K562 (cell line): Measurements from ENCODE around the gene KRABD2.
A peak's percentile ranks its signal among the peaks of the same experiment; 100 is the strongest.

ENCODE experiments used
- ATF7 ChIP-seq: fragments of 450-650 bp; IDR thresholded peaks from 2 replicates; pipeline ENCODE4 v1.7.1; 2014; ENCODE audit warnings: mild to moderate bottlenecking, moderate library complexity
- GABPB2 ChIP-seq: fragments of 250-450 bp; sonication (Bioruptor Pico); conservative IDR thresholded peaks from 2 replicates; pipeline ENCODE4 v1.5.1; 2021; ENCODE audit warnings: mild to moderate bottlenecking
- HDAC6 ChIP-seq: IDR thresholded peaks from 2 replicates; pipeline ENCODE4 v1.6.1; 2012; ENCODE audit warnings: low read depth, mild to moderate bottlenecking, control low read depth, inconsistent platforms, low read length, moderate library complexity
- NCOA1 ChIP-seq: fragments of 450-650 bp; IDR thresholded peaks from 2 replicates; pipeline ENCODE4 v1.6.1; 2016; ENCODE audit warnings: low read depth
- SETDB1 ChIP-seq: IDR thresholded peaks from one replicate; pipeline ENCODE4 v1.6.1; 2012; ENCODE audit warnings: low read length, control low read depth, inconsistent platforms
- SMC3 ChIP-seq: conservative IDR thresholded peaks from 2 replicates; pipeline ENCODE4 v1.6.1; 2011; ENCODE audit warnings: low read depth, low read length, improper control_type of control experiment; ENCODE audit not compliant: insufficient read depth
- SRSF1 ChIP-seq: fragments of 200-400 bp; formaldehyde crosslinking; IDR thresholded peaks from 2 replicates; pipeline ENCODE4 v1.6.1; 2017; ENCODE audit warnings: mild to moderate bottlenecking, low read depth, low read length, moderate library complexity
- TBL1XR1 ChIP-seq, 2 experiments: IDR thresholded peaks; 2 replicates each; pipeline ENCODE4 v1.6.1; 2012; ENCODE audit warnings: improper control_type of control experiment in 2 of 2, low read length in 2 of 2, mild to moderate bottlenecking in 1 of 2
- ZBTB11 ChIP-seq, 3 experiments: fragments of 200-800 bp in 1 of 3; fragments of 250-450 bp in 1 of 3; fragments of 450-650 bp in 1 of 3; sonication (Bioruptor Pico) in 1 of 3; sonication (Bioruptor generic) in 1 of 3; formaldehyde crosslinking in 1 of 3; IDR thresholded peaks; 2 replicates each; pipeline versions ENCODE4 v1.6.1 to v1.8.0; 2016 to 2022; ENCODE audit warnings: mild to moderate bottlenecking in 2 of 3, missing genetic modification characterization in 2 of 3, missing compliant biosample characterization in 1 of 3, moderate library complexity in 1 of 3
- ZNF224 ChIP-seq: sonication (generic); formaldehyde crosslinking; IDR thresholded peaks from 2 replicates; pipeline ENCODE4 v1.8.0; 2022; ENCODE audit warnings: mild to moderate bottlenecking, missing genetic modification reagents
- ZNF79 ChIP-seq: fragments of 250-450 bp; sonication (Bioruptor Pico); IDR thresholded peaks from 2 replicates; pipeline ENCODE4 v1.4.0; 2020; ENCODE audit warnings: low read depth, mild to moderate bottlenecking, moderate library complexity
- TF ChIP-seq, protein P1 (sequence below): fragments of 250-450 bp; sonication (Bioruptor Pico); IDR thresholded peaks from 2 replicates; pipeline ENCODE4 v1.8.0; 2021; ENCODE audit warnings: borderline replicate concordance, mild to moderate bottlenecking, moderate library complexity; ENCODE audit not compliant: poor library complexity, severe bottlenecking
- TF ChIP-seq, protein P2 (sequence below): sonication (generic); formaldehyde crosslinking; IDR thresholded peaks from 2 replicates; pipeline ENCODE4 v1.9.0; 2022; ENCODE audit warnings: mild to moderate bottlenecking, missing genetic modification reagents

KRABD2 gene

DNA sequence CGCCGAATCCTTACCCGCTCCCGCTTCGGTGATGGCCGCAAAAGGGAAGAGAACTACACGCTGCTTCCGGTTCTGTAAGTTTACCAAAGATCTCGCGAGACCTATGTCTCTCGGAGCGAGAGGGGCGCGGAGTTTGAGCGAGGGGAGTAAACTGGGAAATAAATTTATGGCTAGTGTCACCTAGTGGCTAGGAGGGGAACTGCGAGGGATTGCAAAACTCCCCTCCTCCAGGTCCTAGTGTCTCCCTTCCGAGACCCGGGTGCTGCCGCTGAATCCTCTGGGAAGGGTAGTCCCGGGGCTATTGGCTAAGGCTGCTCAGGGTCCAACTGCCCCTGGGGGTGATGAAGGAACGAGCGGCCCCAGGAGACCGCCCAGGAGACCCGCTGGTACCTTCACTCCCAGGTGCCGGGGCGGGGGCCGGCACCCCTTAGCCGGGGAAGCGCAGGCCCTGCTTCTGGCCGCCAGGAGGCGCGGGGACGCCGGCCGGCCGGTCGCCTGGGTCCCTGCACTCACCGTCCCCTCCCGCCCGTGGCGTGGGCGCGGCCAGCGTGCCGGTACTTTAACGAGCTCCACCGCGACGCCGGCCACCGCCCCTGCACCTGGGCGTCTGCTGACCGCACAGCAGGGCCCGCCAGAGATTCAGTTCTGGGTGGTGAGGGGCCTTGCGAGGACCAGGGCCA lies 6.8 kb upstream of the KRABD2 start, which contains the start of gene RPL26 (continued):
- TF ChIP-seq SRSF1, result no peak
- TF ChIP-seq, protein P1, sequence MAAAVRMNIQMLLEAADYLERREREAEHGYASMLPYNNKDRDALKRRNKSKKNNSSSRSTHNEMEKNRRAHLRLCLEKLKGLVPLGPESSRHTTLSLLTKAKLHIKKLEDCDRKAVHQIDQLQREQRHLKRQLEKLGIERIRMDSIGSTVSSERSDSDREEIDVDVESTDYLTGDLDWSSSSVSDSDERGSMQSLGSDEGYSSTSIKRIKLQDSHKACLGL, result peak; percentile 73
- 0 out of 4 replicates have a peak, but pooled peaks of 1 of the 2 experiments have one; percentile 22 for TF ChIP-seq TBL1XR1 (IDR thresholded peaks at IDR 0.05; ENCODE audit: low read length in 2 of 2)
- TF ChIP-seq ZNF79 (CRISPR knock-in tag), result no peak
- TF ChIP-seq, protein P2, sequence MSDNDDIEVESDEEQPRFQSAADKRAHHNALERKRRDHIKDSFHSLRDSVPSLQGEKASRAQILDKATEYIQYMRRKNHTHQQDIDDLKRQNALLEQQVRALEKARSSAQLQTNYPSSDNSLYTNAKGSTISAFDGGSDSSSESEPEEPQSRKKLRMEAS (CRISPR knock-in tag), result peak; percentile 8; the same call in 1 of the 2 replicates
- TF ChIP-seq SETDB1, result no peak
- TF ChIP-seq ZBTB11 (CRISPR knock-in tag; IDR thresholded peaks at IDR 0.05), result peak in 1 of 3 experiments; percentile 58; a peak in 2 of 6 replicates
- no peak for TF ChIP-seq ZNF224 (CRISPR knock-in tag)
- no peak for TF ChIP-seq HDAC6
- peak; percentile 56 for TF ChIP-seq SMC3
- peak; percentile 69 for TF ChIP-seq ATF7
- TF ChIP-seq GABPB2 (CRISPR knock-in tag), result no peak
- TF ChIP-seq NCOA1, result no peak
